HepG2 (cell line): ENCODE data around the gene PIGO. TPM values are rescaled to one million over a fixed set of nuclear protein-coding genes. Genes with fewer than 3 reads are reported as not detected.

Experiments
- AGO1 ChIP-seq: fragments of 200-400 bp; formaldehyde crosslinking; IDR thresholded peaks from 2 replicates; pipeline ENCODE4 v1.6.1; 2017; ENCODE audit warnings: mild to moderate bottlenecking, low read depth, low read length, moderate library complexity; ENCODE audit not compliant: poor library complexity, severe bottlenecking
- FOXK2 ChIP-seq: fragments of 450-650 bp; IDR thresholded peaks from 2 replicates; pipeline ENCODE4 v1.6.1; 2016
- FOXM1 ChIP-seq: sonication (generic); formaldehyde crosslinking; IDR thresholded peaks from 2 replicates; pipeline ENCODE4 v1.5.0; 2020; ENCODE audit warnings: missing genetic modification reagents
- FOXO1 ChIP-seq: sonication (generic); formaldehyde crosslinking; IDR thresholded peaks from 2 replicates; pipeline ENCODE4 v1.4.0; 2020; ENCODE audit warnings: missing genetic modification reagents
- FOXO4 ChIP-seq: sonication (generic); formaldehyde crosslinking; conservative IDR thresholded peaks from 2 replicates; pipeline ENCODE4 v1.8.1; 2023; ENCODE audit warnings: missing genetic modification reagents
- GTF2F1 ChIP-seq: fragments of 150-350 bp; IDR thresholded peaks from 2 replicates; pipeline ENCODE4 v1.6.1; 2014; ENCODE audit warnings: low read length
- HNF1A ChIP-seq, 2 experiments: sonication (generic) in 1 of 2; formaldehyde crosslinking in 1 of 2; IDR thresholded peaks; 2 replicates each; pipeline versions ENCODE4 v1.4.0 to v1.6.1; 2016 to 2020; ENCODE audit warnings: borderline replicate concordance in 1 of 2, low read depth in 1 of 2, mild to moderate bottlenecking in 1 of 2, missing genetic modification reagents in 1 of 2
- HNRNPLL ChIP-seq: fragments of 200-400 bp; formaldehyde crosslinking; IDR thresholded peaks from 2 replicates; pipeline ENCODE4 v1.6.1; 2017; ENCODE audit warnings: mild to moderate bottlenecking, low read depth, low read length; ENCODE audit not compliant: poor library complexity, severe bottlenecking
- MXI1 ChIP-seq: IDR thresholded peaks from 3 replicates; pipeline ENCODE4 v1.6.1; 2012; ENCODE audit warnings: low read depth, low read length, inconsistent platforms, borderline replicate concordance
- RFX3 ChIP-seq: IDR thresholded peaks from 2 replicates; pipeline ENCODE4 v1.6.1; 2016; ENCODE audit warnings: missing biosample characterization, missing genetic modification reagents
- SMC3 ChIP-seq: IDR thresholded peaks from 2 replicates; pipeline ENCODE4 v1.6.1; 2011; ENCODE audit warnings: low read length, improper control_type of control experiment
- SRSF1 ChIP-seq: fragments of 200-400 bp; formaldehyde crosslinking; optimal IDR thresholded peaks from 2 replicates; pipeline ENCODE3; 2017; ENCODE audit warnings: mild to moderate bottlenecking, low read depth, low read length, moderate library complexity
- U2AF1 ChIP-seq: fragments of 200-400 bp; formaldehyde crosslinking; optimal IDR thresholded peaks from 2 replicates; pipeline ENCODE3; 2017; ENCODE audit warnings: mild to moderate bottlenecking, low read depth, low read length
- WIZ ChIP-seq: sonication (generic); formaldehyde crosslinking; IDR thresholded peaks from 2 replicates; pipeline ENCODE4 v1.5.1; 2020; ENCODE audit warnings: mild to moderate bottlenecking, missing genetic modification reagents
- ZFP37 ChIP-seq: sonication (generic); formaldehyde crosslinking; IDR thresholded peaks from 2 replicates; pipeline ENCODE4 v1.4.0; 2020; ENCODE audit warnings: missing genetic modification reagents, borderline replicate concordance
- ZNF329 ChIP-seq: sonication (generic); formaldehyde crosslinking; IDR thresholded peaks from 2 replicates; pipeline ENCODE4 v1.9.0; 2021; ENCODE audit warnings: low read depth, mild to moderate bottlenecking, missing genetic modification reagents
- ZNF577 ChIP-seq: sonication (generic); formaldehyde crosslinking; IDR thresholded peaks from 2 replicates; pipeline ENCODE4 v1.4.0; 2020; ENCODE audit warnings: mild to moderate bottlenecking, low read depth, missing genetic modification reagents, borderline replicate concordance
- polyA plus RNA-seq, 8 experiments: library from polyadenylated mRNA; depleted of rRNA in 3 of 8; stranded (reverse) in 7 of 8; unstranded in 1 of 8; fragments of >200 nt; fragmentation: Illumina TruSeq in 4 of 8; extraction: Trizol in 4 of 8; gene quantifications; 2 replicates each; pipeline versions ENCODE4 v1.2.1 to v1.2.3, GENCODE V29; 2011 to 2016; ENCODE audit warnings: low read depth in 4 of 8, missing spikeins in 1 of 8, mixed read lengths in 1 of 8; ENCODE audit not compliant: insufficient read depth in 1 of 8
- total RNA-seq, 5 experiments: library from RNA; depleted of rRNA; stranded (reverse); fragments of >200 nt; fragmentation: Illumina TruSeq; extraction: Trizol; gene quantifications; 2 replicates each; pipeline ENCODE4 v1.2.3, GENCODE V29; 2016; ENCODE audit warnings: low read depth in 1 of 5
- TF ChIP-seq, protein P1 (sequence below): sonication (generic); formaldehyde crosslinking; IDR thresholded peaks from 2 replicates; pipeline ENCODE4 v1.9.0; 2021; ENCODE audit warnings: mild to moderate bottlenecking, missing genetic modification reagents

PIGO gene
- total and polyA plus RNA-seq, 2 of the 13 experiments (the other 11 are each of a cell fraction or from before 2014, with no cell fraction given) = 20.5 to 26.2 TPM

DNA sequence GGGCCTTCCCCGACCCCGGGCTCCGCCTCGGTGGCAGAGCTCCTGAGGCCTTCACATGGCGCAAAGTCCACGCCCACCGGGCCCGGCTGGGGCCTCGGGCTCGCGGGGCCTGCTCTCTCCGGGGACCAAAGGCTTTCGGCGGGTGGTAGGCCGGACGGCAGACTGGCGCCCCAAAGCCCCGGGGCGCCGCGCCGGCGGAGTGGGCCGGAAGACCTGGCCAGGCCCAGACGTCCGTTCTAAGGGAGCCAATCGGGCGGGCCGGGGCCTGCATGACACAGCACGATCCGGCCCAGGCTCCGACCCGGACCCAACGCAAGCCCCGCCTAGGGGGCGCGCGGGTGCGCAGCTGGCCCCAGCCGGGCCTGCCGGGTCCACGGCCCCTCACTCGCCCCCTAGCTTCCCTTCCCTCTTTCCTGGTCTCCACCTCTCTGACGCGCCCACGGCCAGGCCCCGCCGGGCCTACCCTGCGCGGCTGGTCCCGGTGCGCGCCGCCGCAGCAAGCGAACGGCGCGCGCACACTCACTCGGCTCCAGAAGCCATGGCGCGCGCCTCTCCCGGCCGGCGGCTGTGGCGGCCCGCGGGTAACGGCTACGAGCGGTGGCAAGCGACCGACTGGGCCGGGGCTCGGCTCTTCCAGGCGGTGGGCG lies 24.5 kb downstream of the PIGO start (continued):
- no peak for TF ChIP-seq FOXO4
- TF ChIP-seq, protein P1, sequence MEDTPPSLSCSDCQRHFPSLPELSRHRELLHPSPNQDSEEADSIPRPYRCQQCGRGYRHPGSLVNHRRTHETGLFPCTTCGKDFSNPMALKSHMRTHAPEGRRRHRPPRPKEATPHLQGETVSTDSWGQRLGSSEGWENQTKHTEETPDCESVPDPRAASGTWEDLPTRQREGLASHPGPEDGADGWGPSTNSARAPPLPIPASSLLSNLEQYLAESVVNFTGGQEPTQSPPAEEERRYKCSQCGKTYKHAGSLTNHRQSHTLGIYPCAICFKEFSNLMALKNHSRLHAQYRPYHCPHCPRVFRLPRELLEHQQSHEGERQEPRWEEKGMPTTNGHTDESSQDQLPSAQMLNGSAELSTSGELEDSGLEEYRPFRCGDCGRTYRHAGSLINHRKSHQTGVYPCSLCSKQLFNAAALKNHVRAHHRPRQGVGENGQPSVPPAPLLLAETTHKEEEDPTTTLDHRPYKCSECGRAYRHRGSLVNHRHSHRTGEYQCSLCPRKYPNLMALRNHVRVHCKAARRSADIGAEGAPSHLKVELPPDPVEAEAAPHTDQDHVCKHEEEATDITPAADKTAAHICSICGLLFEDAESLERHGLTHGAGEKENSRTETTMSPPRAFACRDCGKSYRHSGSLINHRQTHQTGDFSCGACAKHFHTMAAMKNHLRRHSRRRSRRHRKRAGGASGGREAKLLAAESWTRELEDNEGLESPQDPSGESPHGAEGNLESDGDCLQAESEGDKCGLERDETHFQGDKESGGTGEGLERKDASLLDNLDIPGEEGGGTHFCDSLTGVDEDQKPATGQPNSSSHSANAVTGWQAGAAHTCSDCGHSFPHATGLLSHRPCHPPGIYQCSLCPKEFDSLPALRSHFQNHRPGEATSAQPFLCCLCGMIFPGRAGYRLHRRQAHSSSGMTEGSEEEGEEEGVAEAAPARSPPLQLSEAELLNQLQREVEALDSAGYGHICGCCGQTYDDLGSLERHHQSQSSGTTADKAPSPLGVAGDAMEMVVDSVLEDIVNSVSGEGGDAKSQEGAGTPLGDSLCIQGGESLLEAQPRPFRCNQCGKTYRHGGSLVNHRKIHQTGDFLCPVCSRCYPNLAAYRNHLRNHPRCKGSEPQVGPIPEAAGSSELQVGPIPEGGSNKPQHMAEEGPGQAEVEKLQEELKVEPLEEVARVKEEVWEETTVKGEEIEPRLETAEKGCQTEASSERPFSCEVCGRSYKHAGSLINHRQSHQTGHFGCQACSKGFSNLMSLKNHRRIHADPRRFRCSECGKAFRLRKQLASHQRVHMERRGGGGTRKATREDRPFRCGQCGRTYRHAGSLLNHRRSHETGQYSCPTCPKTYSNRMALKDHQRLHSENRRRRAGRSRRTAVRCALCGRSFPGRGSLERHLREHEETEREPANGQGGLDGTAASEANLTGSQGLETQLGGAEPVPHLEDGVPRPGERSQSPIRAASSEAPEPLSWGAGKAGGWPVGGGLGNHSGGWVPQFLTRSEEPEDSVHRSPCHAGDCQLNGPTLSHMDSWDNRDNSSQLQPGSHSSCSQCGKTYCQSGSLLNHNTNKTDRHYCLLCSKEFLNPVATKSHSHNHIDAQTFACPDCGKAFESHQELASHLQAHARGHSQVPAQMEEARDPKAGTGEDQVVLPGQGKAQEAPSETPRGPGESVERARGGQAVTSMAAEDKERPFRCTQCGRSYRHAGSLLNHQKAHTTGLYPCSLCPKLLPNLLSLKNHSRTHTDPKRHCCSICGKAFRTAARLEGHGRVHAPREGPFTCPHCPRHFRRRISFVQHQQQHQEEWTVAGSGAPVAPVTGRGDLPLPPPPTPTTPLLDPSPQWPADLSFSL (CRISPR knock-in tag) = no peak
- TF ChIP-seq FOXO1 = no peak; the same call in 1 of the 2 replicates
- peak; percentile 83 for TF ChIP-seq U2AF1
- peak; percentile 66; the same call in 1 of the 2 replicates for TF ChIP-seq ZNF329 (CRISPR knock-in tag)
- TF ChIP-seq GTF2F1 = peak; percentile 60; the same call in 1 of the 2 replicates
- no peak for TF ChIP-seq SMC3
- TF ChIP-seq MXI1 = no peak; the same call in 2 of the 3 replicates
- TF ChIP-seq WIZ (CRISPR knock-in tag) = no peak
- TF ChIP-seq AGO1 = peak; percentile 71
- no peak for TF ChIP-seq HNF1A (IDR thresholded peaks at IDR 0.05; ENCODE audit: low read depth)
- TF ChIP-seq HNF1A (CRISPR knock-in tag; IDR thresholded peaks at IDR 0.05; ENCODE audit: borderline replicate concordance) = peak; percentile 31; the same call in 1 of the 2 replicates
- TF ChIP-seq RFX3 (CRISPR knock-in tag) = no peak
- TF ChIP-seq ZFP37 = no peak
- TF ChIP-seq FOXK2 = no peak
- TF ChIP-seq FOXM1 (CRISPR knock-in tag) = no peak
- TF ChIP-seq SRSF1 = no peak
- peak; percentile 86 for TF ChIP-seq HNRNPLL
- no peak for TF ChIP-seq ZNF577 (CRISPR knock-in tag)
